SK-N-DZ (cell line): ENCODE results near the gene SRP54. TPM values are rescaled to one million over a fixed set of nuclear protein-coding genes. Genes with fewer than 3 reads are reported as not detected.
"Not testable (repeated sequence)": the region's sequence is repeated elsewhere in the genome, so short reads cannot be mapped to it uniquely, and the experiment has no call there.

Experiments used
- DNase-seq: peaks from one replicate; pipeline ENCODE4 v3.0.0-alpha.2; 2015; ENCODE audit warnings: low spot score
- polyA plus RNA-seq, 2 experiments: library from polyadenylated mRNA; depleted of rRNA; stranded (reverse); fragments of >200 nt; gene quantifications; 2 replicates each; pipeline ENCODE4 v1.2.3, GENCODE V29; 2014

The SRP54 gene
- 83.5 and 86.0 TPM in 2 replicates for polyA plus RNA-seq (2014; cell fraction: cytosol; rRNA removed)
- 54.4 and 56.9 TPM in 2 replicates for polyA plus RNA-seq (2014; cell fraction: nucleus; rRNA removed)

GRCh38 chr14:34982421-34983147 lies at the start of gene SRP54:
Gene SRP54, plus strand, starts transcription at chr14:34982992. Its CDS starts 13,718 bp downstream, at chr14:34996710.
- peak; percentile 99 for DNase-seq

- DNase-seq, result no peak
Measured at GRCh38 chr14:34933301-34933700, 49.5 kb upstream of the SRP54 start.

- DNase-seq, result no peak
Measured at GRCh38 chr14:34935488-34935887, 47.3 kb upstream of the SRP54 start.

- no peak for DNase-seq
Measured at GRCh38 chr14:34937442-34937841, 45.4 kb upstream of the SRP54 start.

- DNase-seq, result no peak
Measured at GRCh38 chr14:34937876-34938275, 44.9 kb upstream of the SRP54 start.

- DNase-seq, result no peak
Measured at GRCh38 chr14:34943506-34943905, 39.3 kb upstream of the SRP54 start.

GRCh38 chr14:34944744-34945143 lies 38.0 kb upstream of the SRP54 start:
- no peak for DNase-seq

GRCh38 chr14:34946699-34947098 lies 36.1 kb upstream of the SRP54 start:
- no peak for DNase-seq

- DNase-seq, result no peak
Measured at GRCh38 chr14:34951286-34951685, 31.5 kb upstream of the SRP54 start.

- no peak for DNase-seq
Measured at GRCh38 chr14:34956931-34957330, 25.9 kb upstream of the SRP54 start.

- no peak for DNase-seq
Measured at GRCh38 chr14:34957771-34958286, 25.0 kb upstream of the SRP54 start.

GRCh38 chr14:34962106-34962505 lies 20.7 kb upstream of the SRP54 start:
- DNase-seq, result not testable (repeated sequence)

- DNase-seq, result no peak
Measured at GRCh38 chr14:34964977-34965764, 17.6 kb upstream of the SRP54 start.

- no peak for DNase-seq
Measured at GRCh38 chr14:34965912-34966311, 16.9 kb upstream of the SRP54 start.

GRCh38 chr14:34966413-34966812 lies 16.4 kb upstream of the SRP54 start:
- DNase-seq, result no peak

GRCh38 chr14:34970665-34971064 lies 12.1 kb upstream of the SRP54 start:
- no peak for DNase-seq

- no peak for DNase-seq
Measured at GRCh38 chr14:34971381-34971780, 11.4 kb upstream of the SRP54 start.

GRCh38 chr14:34971801-34972200 lies 11.0 kb upstream of the SRP54 start:
- DNase-seq, result no peak

- no peak for DNase-seq
Measured at GRCh38 chr14:34978444-34978843, 4.3 kb upstream of the SRP54 start.

- DNase-seq, result no peak
Measured at GRCh38 chr14:34980337-34980900, 2.4 kb upstream of the SRP54 start.

- peak; percentile 66 for DNase-seq
Measured at GRCh38 chr14:34981743-34982420, 910 bp upstream of the SRP54 start.
